Measurements from ENCODE around the gene LINGO4. TPM values are rescaled to one million over a fixed set of nuclear protein-coding genes. Genes with fewer than 3 reads are reported as not detected.

The LINGO4 gene
- total and polyA plus RNA-seq, 4 donors, result 0.05 to 0.40 (median 0.12) TPM; not detected in 1

- no peak for ATAC-seq (ENCODE audit: insufficient read depth, low FRiP score)
- DNase-seq, result no peak
- H3K36me3 ChIP-seq (ENCODE audit: control insufficient read depth in 4 of 4, insufficient read depth in 4 of 4, low read length in 4 of 4), result no peaks in the 10 kb centered on the region
- no peaks in the 10 kb centered on the region for H3K9me3 ChIP-seq (ENCODE audit: control insufficient read depth in 4 of 4, insufficient read depth in 3 of 4, low read length in 3 of 4)
- no peak overlapping the region for H3K4me3 ChIP-seq
- no peak overlapping the region for H3K27ac ChIP-seq (ENCODE audit: low read depth in 1 of 2, low read length in 1 of 2)
- H3K9ac ChIP-seq (ENCODE audit: insufficient read depth in 1 of 2, low read length in 2 of 2), result no peak overlapping the region
- H3K27me3 ChIP-seq (ENCODE audit: control insufficient read depth in 3 of 3, insufficient read depth in 3 of 3, low read length in 2 of 3), result peaks cover 0 to 20% (median 4%) of the 10 kb centered on the region in 3 donors
- no peak for TF ChIP-seq CTCF (IDR thresholded peaks at IDR 0.05; ENCODE audit: control extremely low read depth, extremely low read depth)
- WGBS, 2 donors, result 62 to 74% methylated on average over 8 of the region's 8 CpGs
- H3K4me1 ChIP-seq (ENCODE audit: control insufficient read depth in 5 of 5, insufficient read depth in 5 of 5, low read length in 5 of 5), result no peaks in the 10 kb centered on the region
These were observed 4.4 kb downstream of the LINGO4 start for GRCh38 chr1:151800830-151801229.

- no peak for TF ChIP-seq CTCF (IDR thresholded peaks at IDR 0.05; ENCODE audit: control extremely low read depth, extremely low read depth)
- ATAC-seq (ENCODE audit: insufficient read depth, low FRiP score) (no peak), DNase-seq (no peak)
- H3K4me1 ChIP-seq (ENCODE audit: control insufficient read depth in 5 of 5, insufficient read depth in 5 of 5, low read length in 5 of 5), result no peaks in the 10 kb centered on the region
- H3K27ac ChIP-seq (ENCODE audit: low read depth in 1 of 2, low read length in 1 of 2), result no peak overlapping the region
- 71 to 83% methylated on average over 9 of the region's 9 CpGs for WGBS, 2 donors
- no peaks in the 10 kb centered on the region for H3K36me3 ChIP-seq (ENCODE audit: control insufficient read depth in 4 of 4, insufficient read depth in 4 of 4, low read length in 4 of 4)
- H3K9me3 ChIP-seq (ENCODE audit: control insufficient read depth in 4 of 4, insufficient read depth in 3 of 4, low read length in 3 of 4), result no peaks in the 10 kb centered on the region
- H3K27me3 ChIP-seq (ENCODE audit: control insufficient read depth in 3 of 3, insufficient read depth in 3 of 3, low read length in 2 of 3), result peaks cover 0 to 20% (median 4%) of the 10 kb centered on the region in 3 donors
- no peak overlapping the region for H3K4me3 ChIP-seq
- H3K9ac ChIP-seq (ENCODE audit: insufficient read depth in 1 of 2, low read length in 2 of 2), result no peak overlapping the region
These were observed 5.8 kb downstream of the LINGO4 start for GRCh38 chr1:151799179-151800022.

- DNase-seq (no peak), ATAC-seq (ENCODE audit: insufficient read depth, low FRiP score) (no peak)
- H3K9ac ChIP-seq (ENCODE audit: insufficient read depth in 1 of 2, low read length in 2 of 2), result no peak overlapping the region
- peaks cover 0 to 20% (median 0%) of the 10 kb centered on the region in 3 donors for H3K27me3 ChIP-seq (ENCODE audit: control insufficient read depth in 3 of 3, insufficient read depth in 3 of 3, low read length in 2 of 3)
- no peaks in the 10 kb centered on the region for H3K4me1 ChIP-seq (ENCODE audit: control insufficient read depth in 5 of 5, insufficient read depth in 5 of 5, low read length in 5 of 5)
- 92 to 93% methylated on average over 5 of the region's 5 CpGs for WGBS, 2 donors
- no peaks in the 10 kb centered on the region for H3K36me3 ChIP-seq (ENCODE audit: control insufficient read depth in 4 of 4, insufficient read depth in 4 of 4, low read length in 4 of 4)
- no peak for TF ChIP-seq CTCF (IDR thresholded peaks at IDR 0.05; ENCODE audit: control extremely low read depth, extremely low read depth)
- no peak overlapping the region for H3K4me3 ChIP-seq
- no peak overlapping the region for H3K27ac ChIP-seq (ENCODE audit: low read depth in 1 of 2, low read length in 1 of 2)
- H3K9me3 ChIP-seq (ENCODE audit: control insufficient read depth in 4 of 4, insufficient read depth in 3 of 4, low read length in 3 of 4), result no peaks in the 10 kb centered on the region
These were observed 6.6 kb downstream of the LINGO4 start for GRCh38 chr1:151798571-151798970.

All from lung (tissue), 12 donors.